ENCODE results near the gene CASTOR1.

CASTOR1 gene

GRCh38 chr22:30262917-30263741 is 26.2 kb downstream of the CASTOR1 start:
- DNase-seq: peak; percentile 62

DNA sequence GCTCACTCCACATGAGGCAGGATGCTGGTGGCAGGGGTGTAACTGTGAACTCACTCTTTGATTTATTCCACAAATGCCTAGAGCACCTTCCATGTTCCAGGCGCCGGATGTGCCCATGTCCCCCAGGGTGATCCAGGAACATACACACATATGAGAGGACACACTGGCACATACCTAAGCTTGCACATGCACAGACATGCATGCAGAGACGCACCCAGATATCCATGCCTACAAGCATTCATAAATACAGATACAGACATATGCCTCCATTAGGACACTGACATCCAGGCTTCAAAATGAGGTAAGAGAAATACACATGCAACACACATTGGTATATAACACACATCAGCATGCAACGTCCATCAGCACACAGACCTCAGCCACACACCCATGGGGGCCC is 27.2 kb downstream of the CASTOR1 start:
- DNase-seq: no peak

DNA sequence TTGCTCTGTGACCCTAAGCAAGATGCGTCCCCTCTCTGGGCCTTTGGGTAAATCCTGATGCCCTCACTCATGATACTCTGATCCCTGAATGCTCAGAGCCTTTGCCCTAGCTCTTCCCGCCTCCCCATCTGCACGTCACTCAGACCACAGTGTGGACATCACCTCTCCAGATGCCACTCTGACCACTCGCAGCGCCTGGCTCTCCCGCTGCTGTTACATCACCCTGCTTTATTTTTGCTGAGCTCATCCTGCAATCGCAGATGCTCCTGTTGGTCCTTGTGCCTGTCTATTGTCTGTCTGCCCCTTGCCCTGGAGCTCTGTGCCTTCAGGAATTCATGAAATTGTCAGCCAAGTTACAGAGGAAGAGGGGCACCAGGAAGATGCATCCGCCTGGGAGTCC is 28.2 kb downstream of the CASTOR1 start:
- no peak for DNase-seq

GRCh38 chr22:30260682-30261081 is 28.6 kb downstream of the CASTOR1 start:
- no peak for DNase-seq

DNA sequence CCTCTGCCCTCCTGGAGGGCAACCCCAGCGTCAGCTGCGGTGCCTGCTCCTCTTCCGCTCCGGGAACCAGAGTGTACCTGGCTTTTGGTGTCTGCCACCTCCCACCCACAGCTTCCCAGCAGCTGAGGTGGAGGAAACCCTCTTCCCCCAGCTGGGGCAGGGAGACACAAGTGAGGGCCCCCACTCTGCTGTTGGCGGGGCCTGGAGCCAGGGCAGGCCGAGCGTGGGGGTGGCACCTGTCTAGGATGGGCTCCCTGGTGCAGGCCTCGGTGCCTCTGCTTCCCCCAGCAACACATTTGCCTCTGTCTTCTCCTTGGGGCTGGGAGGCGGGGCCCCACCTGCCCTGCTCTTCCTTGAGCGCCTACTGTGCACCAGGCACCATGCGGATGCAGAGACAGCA is 29.0 kb downstream of the CASTOR1 start:
- DNase-seq: no peak

DNA sequence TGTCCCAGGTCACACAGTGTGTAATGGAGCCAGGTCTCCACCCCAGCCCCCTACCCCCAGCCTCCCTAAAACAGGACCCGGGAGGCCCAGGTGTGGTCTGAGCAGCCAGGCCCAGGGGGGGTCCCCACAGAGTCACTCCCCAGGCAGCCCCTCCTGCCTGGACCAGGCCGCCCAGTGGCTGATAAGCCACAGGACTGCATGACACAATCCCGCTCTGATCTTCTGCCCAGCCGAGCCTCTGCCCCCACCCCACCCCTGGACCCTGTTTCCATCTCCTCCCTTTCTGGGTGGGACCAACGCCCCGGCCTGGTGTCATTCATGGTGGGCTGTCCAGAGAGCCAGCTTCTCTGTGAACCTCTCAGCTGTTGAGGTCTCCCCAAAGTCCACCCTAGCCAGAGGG is 35.0 kb downstream of the CASTOR1 start:
- DNase-seq: no peak

- peak; percentile 67 for DNase-seq
Observed at GRCh38 chr22:30253205-30253852, 36.0 kb downstream of the CASTOR1 start.

- DNase-seq: no peak
Observed at GRCh38 chr22:30252411-30253204, 36.7 kb downstream of the CASTOR1 start.

- no peak for DNase-seq
Observed at GRCh38 chr22:30251711-30252110, 37.6 kb downstream of the CASTOR1 start.

DNA sequence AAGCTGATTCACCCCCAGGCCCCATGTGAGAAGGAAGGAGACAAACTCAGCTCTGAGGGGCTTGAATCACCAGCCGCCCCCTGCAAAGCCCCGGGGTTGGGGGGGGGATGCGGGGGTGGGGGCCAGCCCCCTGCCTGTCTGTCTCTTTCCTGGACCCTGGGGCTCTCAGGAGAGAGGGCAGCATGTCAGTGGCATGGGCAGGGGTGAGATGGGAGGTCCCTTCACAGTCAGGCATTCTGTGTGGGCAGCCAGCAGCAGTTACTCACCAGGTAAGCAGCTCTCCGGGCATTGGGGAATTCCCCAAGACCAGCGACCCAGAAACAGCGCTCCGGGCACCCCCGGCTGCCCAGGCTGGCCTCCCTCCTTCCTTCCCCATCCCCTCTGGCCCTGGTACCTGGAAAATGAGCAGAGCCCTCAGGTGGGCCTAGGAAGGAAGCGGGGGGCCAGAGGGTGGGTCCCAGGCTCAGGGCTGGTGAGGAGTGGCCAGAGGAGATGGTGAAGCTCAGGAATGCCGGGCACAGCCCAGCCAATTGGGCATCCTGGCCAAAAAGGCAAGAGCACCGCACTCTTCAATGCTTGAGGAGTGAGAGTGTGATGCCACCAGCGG is 38.5 kb downstream of the CASTOR1 start:
- DNase-seq: no peak

DNA sequence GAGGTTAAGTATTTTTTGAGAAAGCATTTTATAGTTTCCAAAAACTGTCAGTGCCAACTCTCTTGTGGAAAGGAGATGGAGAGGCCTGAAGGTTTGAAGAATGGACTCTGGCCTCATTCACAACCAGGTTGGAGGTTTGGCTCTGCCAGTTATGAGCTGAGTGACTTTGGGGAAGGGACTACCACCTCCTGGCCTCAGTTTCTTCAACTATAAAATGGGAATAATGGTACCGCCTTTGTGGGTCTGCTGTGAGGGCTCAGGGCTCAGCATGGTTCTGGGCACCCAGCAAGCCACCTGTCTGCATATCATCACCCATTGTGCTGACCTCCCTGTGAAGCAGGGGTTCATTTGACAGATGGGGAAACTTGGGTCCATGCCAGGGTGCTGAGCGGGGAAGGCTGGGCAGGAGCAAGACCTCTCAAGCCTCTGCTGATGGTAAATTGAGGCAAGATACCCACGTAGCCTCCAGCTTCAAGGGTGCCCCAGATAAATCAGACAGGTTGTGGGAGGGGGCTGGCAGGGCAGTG is 39.2 kb downstream of the CASTOR1 start:
- no peak for DNase-seq

GRCh38 chr22:30249049-30250038 is 40.0 kb downstream of the CASTOR1 start:
- DNase-seq: no peak

- no peak for DNase-seq
Observed at GRCh38 chr22:30248484-30248883, 40.8 kb downstream of the CASTOR1 start.

- no peak for DNase-seq
Observed at GRCh38 chr22:30247974-30248373, 41.3 kb downstream of the CASTOR1 start.

DNA sequence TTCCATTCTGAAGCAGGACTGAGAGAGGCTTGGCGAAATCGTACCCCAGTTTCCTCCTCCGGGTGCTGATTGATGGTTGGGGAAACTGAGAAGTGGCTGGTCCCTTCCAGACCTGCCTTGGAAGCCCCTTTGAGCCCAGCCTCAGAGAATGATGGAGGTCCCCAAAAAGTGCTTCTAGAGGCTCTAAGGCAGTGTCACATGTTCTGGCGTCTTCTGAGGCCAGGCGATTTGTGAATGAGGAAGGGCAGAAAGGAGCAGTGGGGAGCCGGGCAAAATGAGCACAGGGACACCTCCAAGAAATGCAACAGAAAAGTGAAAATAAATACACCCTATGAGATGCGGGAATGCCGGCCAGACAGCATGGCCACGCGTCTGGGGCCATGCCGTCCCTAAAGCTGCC is 41.7 kb downstream of the CASTOR1 start:
- no peak for DNase-seq

DNA sequence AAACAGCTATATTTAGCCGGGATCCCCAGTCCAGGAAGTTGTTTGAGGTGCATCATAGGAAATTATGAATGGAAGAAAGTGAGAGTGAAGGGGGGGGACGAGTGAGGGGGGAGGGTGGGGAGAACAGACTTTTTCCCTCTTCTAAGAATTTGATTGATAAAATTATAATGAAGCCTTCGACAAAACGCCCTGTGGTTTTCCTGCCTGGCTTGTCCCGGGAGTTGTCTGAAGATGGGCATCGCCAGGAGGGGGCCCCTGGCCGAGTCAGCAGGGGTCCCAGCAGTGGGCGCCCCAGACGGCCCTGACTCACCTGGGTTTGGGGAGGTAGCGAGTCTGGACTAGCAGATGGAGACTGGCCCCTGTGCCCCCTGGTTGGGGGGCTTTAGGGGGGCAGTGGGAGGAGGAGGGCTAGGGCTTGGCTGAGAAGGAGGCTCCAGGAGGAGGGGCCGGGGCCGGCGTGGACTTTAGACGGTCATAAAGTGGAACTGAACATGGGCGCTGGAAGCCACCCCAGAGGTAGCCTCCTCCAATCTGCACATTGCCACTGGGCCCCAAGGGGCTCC is 42.4 kb downstream of the CASTOR1 start:
- DNase-seq: no peak

DNA sequence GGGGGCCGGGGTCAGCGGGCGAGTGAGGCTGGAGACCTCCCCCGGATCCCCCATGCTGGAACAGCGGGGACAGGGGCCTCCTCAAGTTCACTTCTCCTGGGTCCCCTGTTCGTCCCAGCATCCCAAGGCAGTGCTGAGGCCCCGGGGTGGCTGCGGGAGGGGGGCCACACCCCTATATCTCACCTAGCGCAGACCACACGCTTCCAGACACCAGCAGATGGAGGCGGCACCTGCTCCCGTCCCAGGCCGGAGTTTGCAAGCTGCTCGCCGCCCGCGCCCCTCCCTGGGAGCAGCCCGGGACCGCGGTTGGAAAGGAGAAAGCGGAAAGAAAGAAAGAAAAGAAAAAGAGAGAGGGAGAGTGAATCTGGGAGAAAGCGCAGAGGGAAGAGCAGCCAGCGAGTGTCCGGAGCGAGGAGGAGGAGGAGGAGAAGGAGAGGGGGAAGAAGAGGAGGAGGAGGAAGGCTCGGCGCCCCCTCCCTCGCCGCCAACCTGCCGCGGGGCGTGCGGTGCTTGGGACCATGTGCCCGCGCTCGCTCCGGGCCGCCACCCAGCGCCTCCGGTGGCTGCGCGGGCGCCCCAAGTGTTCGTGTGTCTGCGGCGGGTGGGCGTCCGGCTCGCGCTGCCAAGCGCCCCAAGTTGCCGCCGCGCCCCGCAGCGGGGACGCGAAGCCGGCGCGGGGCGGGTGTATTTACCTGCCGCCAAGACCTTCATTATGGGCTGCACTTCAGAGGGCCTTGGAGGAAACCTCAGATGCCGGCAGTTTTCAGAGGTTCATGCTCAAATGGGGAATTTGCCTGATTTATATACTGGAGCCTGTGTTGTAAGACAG is 43.1 kb downstream of the CASTOR1 start, which contains the start of gene LIF:
LIF (minus strand) TSS at position 775 of the 829 bp plus-strand sequence; CDS start at position 711, 64 bp downstream.
- no peak for DNase-seq

GRCh38 chr22:30245181-30245984 is 43.9 kb downstream of the CASTOR1 start:
- no peak for DNase-seq

- no peak for DNase-seq
Observed at GRCh38 chr22:30244641-30245040, 44.7 kb downstream of the CASTOR1 start.

Measured in NCI-H1694 (cell line).